CD4-positive, CD25-positive, alpha-beta regulatory T cell (primary cell): ENCODE measurements around the gene MTREX. TPM values are rescaled to one million over a fixed set of nuclear protein-coding genes. Genes with fewer than 3 reads are reported as not detected.

Source experiments
- ATAC-seq, 2 donors: fragments of 150-1000 bp; cut with Tn5 transposase; one replicate each; pipeline ENCODE4 v1.10.0; 2021; ENCODE audit warnings: low read depth in 2 of 2, moderate number of reproducible peaks in 2 of 2, moderate library complexity in 1 of 2
- DNase-seq, 3 donors: peaks; one replicate each; pipeline versions ENCODE4 v3.0.0 to v3.0.0-alpha.2; 2012 to 2022; ENCODE audit warnings: mixed read lengths in 1 of 3
- H3K27ac ChIP-seq: one replicate; pipeline ENCODE4 v1.7.0; 2013; ENCODE audit warnings: mild to moderate bottlenecking, low read length; ENCODE audit not compliant: insufficient read depth, poor library complexity, severe bottlenecking
- H3K27me3 ChIP-seq: one replicate; pipeline ENCODE4 v1.7.0; 2013; ENCODE audit warnings: low read length; ENCODE audit not compliant: control insufficient read depth, insufficient read depth
- H3K36me3 ChIP-seq: one replicate; pipeline ENCODE4 v1.7.0; 2013; ENCODE audit warnings: mild to moderate bottlenecking, low read length, moderate library complexity; ENCODE audit not compliant: control insufficient read depth, insufficient read depth
- H3K4me1 ChIP-seq: 2 replicates; pipeline ENCODE4 v1.7.0; 2013; ENCODE audit warnings: mild to moderate bottlenecking, low read length; ENCODE audit not compliant: insufficient read depth, control insufficient read depth, poor library complexity, severe bottlenecking
- H3K4me3 ChIP-seq: one replicate; pipeline ENCODE4 v1.7.0; 2013; ENCODE audit warnings: low read depth, mild to moderate bottlenecking, low read length, moderate library complexity
- H3K9me3 ChIP-seq, 2 experiments: 1 replicate in 1 of 2; 2 replicates in 1 of 2; pipeline ENCODE4 v1.7.0; 2013; ENCODE audit warnings: low read length in 2 of 2, mild to moderate bottlenecking in 1 of 2, moderate library complexity in 1 of 2; ENCODE audit not compliant: control insufficient read depth in 2 of 2
- H3K27ac Mint-ChIP-seq, 3 donors: one replicate each; pipeline ENCODE4 v1.8.0; 2020 to 2022; ENCODE audit warnings: mild to moderate bottlenecking in 3 of 3, mixed read lengths in 3 of 3, moderate library complexity in 2 of 3
- H3K27me3 Mint-ChIP-seq: one replicate; pipeline ENCODE4 v1.8.0; 2022; ENCODE audit warnings: mild to moderate bottlenecking, mixed read lengths
- H3K36me3 Mint-ChIP-seq: one replicate; pipeline ENCODE4 v1.8.0; 2020; ENCODE audit warnings: mixed read lengths
- H3K4me1 Mint-ChIP-seq, 4 donors: one replicate each; pipeline ENCODE4 v1.8.0; 2020 to 2022; ENCODE audit warnings: mixed read lengths in 4 of 4, mild to moderate bottlenecking in 1 of 4
- H3K4me3 Mint-ChIP-seq, 4 donors: one replicate each; pipeline ENCODE4 v1.8.0; 2020 to 2022; ENCODE audit warnings: mild to moderate bottlenecking in 4 of 4, mixed read lengths in 4 of 4, moderate library complexity in 3 of 4
- H3K9me3 Mint-ChIP-seq, 7 donors: one replicate each; pipeline ENCODE4 v1.8.0; 2020 to 2022; ENCODE audit warnings: mixed read lengths in 7 of 7, mild to moderate bottlenecking in 3 of 7, moderate library complexity in 2 of 7
- polyA plus RNA-seq, 4 donors: library from polyadenylated mRNA; unstranded; fragments of 300-500 nt; fragmentation: Illumina TruSeq; gene quantifications; one replicate each; pipeline ENCODE4 v1.2.3, GENCODE V29; 2021
- total RNA-seq: library from RNA; stranded (reverse); gene quantifications from one replicate; pipeline ENCODE4 v1.2.3, GENCODE V29; 2022

The MTREX gene
- total and polyA plus RNA-seq, 5 donors from 2014 or later = 23.2 to 86.7 (median 32.2) TPM

- no peak for DNase-seq
- no peak overlapping the region for H3K27ac ChIP-seq
- no peaks in the 10 kb centered on the region for H3K27me3 ChIP-seq
- no peaks in the 10 kb centered on the region for H3K9me3 ChIP-seq
- H3K27me3 Mint-ChIP-seq = no peaks in the 10 kb centered on the region
- no peaks in the 10 kb centered on the region for H3K4me1 ChIP-seq
- no peak for ATAC-seq
- H3K27ac Mint-ChIP-seq = no peak overlapping the region
- no peak overlapping the region for H3K4me3 ChIP-seq
- peaks cover 7% of the 10 kb centered on the region for H3K36me3 Mint-ChIP-seq
- H3K4me1 Mint-ChIP-seq = peaks cover 0 to 11% (median 2%) of the 10 kb centered on the region in 4 donors
- H3K36me3 ChIP-seq = no peaks in the 10 kb centered on the region
- peaks cover 0 to 3% (median 0%) of the 10 kb centered on the region in 7 donors for H3K9me3 Mint-ChIP-seq
- H3K4me3 Mint-ChIP-seq = no peak overlapping the region
Observed at GRCh38 chr5:55471468-55471867, 163.7 kb downstream of the MTREX start.

GRCh38 chr5:55472642-55473041, 164.9 kb downstream of the MTREX start:
- H3K36me3 Mint-ChIP-seq = peaks cover 4% of the 10 kb centered on the region
- ATAC-seq (no peak), DNase-seq (no peak)
- no peak overlapping the region for H3K4me3 Mint-ChIP-seq
- no peak overlapping the region for H3K27ac ChIP-seq
- H3K27me3 Mint-ChIP-seq = no peaks in the 10 kb centered on the region
- peaks cover 0 to 3% (median 0%) of the 10 kb centered on the region in 7 donors for H3K9me3 Mint-ChIP-seq
- H3K4me3 ChIP-seq = no peak overlapping the region
- H3K36me3 ChIP-seq = no peaks in the 10 kb centered on the region
- H3K27ac Mint-ChIP-seq = no peak overlapping the region
- peaks cover 0 to 11% (median 0%) of the 10 kb centered on the region in 4 donors for H3K4me1 Mint-ChIP-seq
- no peaks in the 10 kb centered on the region for H3K27me3 ChIP-seq
- no peaks in the 10 kb centered on the region for H3K9me3 ChIP-seq
- no peaks in the 10 kb centered on the region for H3K4me1 ChIP-seq

Other genes starting within 250 kb of the MTREX start
- gene GZMA, start 205.3 kb upstream of the MTREX start, total RNA-seq = 22.6 TPM
- gene GZMA, start 205.3 kb upstream of the MTREX start, polyA plus RNA-seq = 100 to 1,000 TPM in 1 of 4 donors, 10 to 100 TPM in 3; 25.4 to 107 (median 54.6) TPM
- not detected for gene GPX8, start 147.8 kb upstream of the MTREX start, total RNA-seq
- not detected for gene GPX8, start 147.8 kb upstream of the MTREX start, polyA plus RNA-seq
- not detected for gene CDC20B, start 134.8 kb upstream of the MTREX start, total RNA-seq
- gene CDC20B, start 134.8 kb upstream of the MTREX start, polyA plus RNA-seq = not detected
- gene MCIDAS, start 80.7 kb upstream of the MTREX start, total RNA-seq = not detected
- gene MCIDAS, start 80.7 kb upstream of the MTREX start, polyA plus RNA-seq = not detected
- gene CCNO, start 74.4 kb upstream of the MTREX start, total RNA-seq = not detected
- not detected for gene CCNO, start 74.4 kb upstream of the MTREX start, polyA plus RNA-seq
- 16.5 TPM for gene DHX29, start 295 bp upstream of the MTREX start, total RNA-seq
- gene DHX29, start 295 bp upstream of the MTREX start, polyA plus RNA-seq = 10 to 100 TPM; 12.5 to 28.5 (median 14.8) TPM
- 8.1 TPM for gene PLPP1, start 227.0 kb downstream of the MTREX start, total RNA-seq
- 10 to 100 TPM in 1 of 4 donors, 1 to 10 TPM in 3; 5.7 to 10.1 (median 8.5) TPM for gene PLPP1, start 227.0 kb downstream of the MTREX start, polyA plus RNA-seq